HepG2 (cell line): ENCODE data around the gene MAP3K14. TPM values are rescaled to one million over a fixed set of nuclear protein-coding genes. Genes with fewer than 3 reads are reported as not detected.
A peak's percentile ranks its signal among the peaks of the same experiment; 100 is the strongest.

Source experiments
- ATF7-NPFF ChIP-seq: sonication (generic); formaldehyde crosslinking; IDR thresholded peaks from 2 replicates; pipeline ENCODE4 v1.8.1; 2023; ENCODE audit warnings: mild to moderate bottlenecking, low read depth, missing genetic modification reagents, moderate library complexity
- CTCF ChIP-seq: sonication (generic); formaldehyde crosslinking; IDR thresholded peaks from 2 replicates; pipeline ENCODE4 v1.5.0; 2020; ENCODE audit warnings: mild to moderate bottlenecking, missing genetic modification reagents, moderate library complexity
- ELF3 ChIP-seq: IDR thresholded peaks from 2 replicates; pipeline ENCODE4 v1.6.1; 2016; ENCODE audit warnings: missing genetic modification reagents, missing compliant biosample characterization
- HNF4G ChIP-seq, 2 experiments: sonication (generic) in 1 of 2; formaldehyde crosslinking in 1 of 2; IDR thresholded peaks; 2 replicates each; pipeline versions ENCODE4 v1.4.0 to v1.6.1; 2011 to 2020; ENCODE audit warnings: borderline replicate concordance in 2 of 2, low read depth in 2 of 2, mild to moderate bottlenecking in 2 of 2, low read length in 1 of 2, missing genetic modification reagents in 1 of 2, moderate library complexity in 1 of 2
- HNRNPUL1 ChIP-seq: fragments of 200-400 bp; formaldehyde crosslinking; IDR thresholded peaks from 2 replicates; pipeline ENCODE4 v1.6.1; 2017; ENCODE audit warnings: low read depth, mild to moderate bottlenecking, low read length, moderate library complexity
- RFX3 ChIP-seq: IDR thresholded peaks from 2 replicates; pipeline ENCODE4 v1.6.1; 2016; ENCODE audit warnings: missing biosample characterization, missing genetic modification reagents
- RXRB ChIP-seq: IDR thresholded peaks from 2 replicates; pipeline ENCODE4 v1.6.1; 2016; ENCODE audit warnings: borderline replicate concordance, missing genetic modification reagents, missing compliant biosample characterization
- SAFB2 ChIP-seq: sonication (generic); formaldehyde crosslinking; IDR thresholded peaks from 2 replicates; pipeline ENCODE4 v1.5.1; 2020; ENCODE audit warnings: missing genetic modification reagents, low read depth, mild to moderate bottlenecking, borderline replicate concordance
- TBX3 ChIP-seq: fragments of 450-650 bp; IDR thresholded peaks from 2 replicates; pipeline ENCODE4 v1.6.1; 2017; ENCODE audit warnings: antibody characterized with exemption, mild to moderate bottlenecking, inconsistent platforms, borderline replicate concordance
- TRIM24 ChIP-seq: sonication (generic); formaldehyde crosslinking; IDR thresholded peaks from 2 replicates; pipeline ENCODE4 v1.8.0; 2022; ENCODE audit warnings: mild to moderate bottlenecking, missing genetic modification reagents
- YEATS4 ChIP-seq: sonication (generic); formaldehyde crosslinking; IDR thresholded peaks from 2 replicates; pipeline ENCODE4 v1.4.0; 2020; ENCODE audit warnings: missing genetic modification reagents, borderline replicate concordance
- ZBTB20 ChIP-seq: sonication (generic); formaldehyde crosslinking; IDR thresholded peaks from 2 replicates; pipeline ENCODE4 v1.8.1; 2023; ENCODE audit warnings: missing genetic modification reagents, low read depth, mild to moderate bottlenecking, borderline replicate concordance
- ZFYVE20 ChIP-seq: sonication (generic); formaldehyde crosslinking; IDR thresholded peaks from 2 replicates; pipeline ENCODE4 v1.8.0; 2023; ENCODE audit warnings: low read depth, mild to moderate bottlenecking, moderate library complexity, missing genetic modification reagents, borderline replicate concordance
- ZNF350 ChIP-seq: sonication (generic); formaldehyde crosslinking; IDR thresholded peaks from 2 replicates; pipeline ENCODE4 v1.4.0; 2020; ENCODE audit warnings: mild to moderate bottlenecking, low read depth, missing genetic modification reagents, borderline replicate concordance
- ZNF780A ChIP-seq: sonication (generic); formaldehyde crosslinking; IDR thresholded peaks from 2 replicates; pipeline ENCODE4 v1.8.0; 2022; ENCODE audit warnings: mild to moderate bottlenecking, missing genetic modification reagents, moderate library complexity
- ZNF790 ChIP-seq: sonication (generic); formaldehyde crosslinking; IDR thresholded peaks from 2 replicates; pipeline ENCODE4 v1.8.0; 2022; ENCODE audit warnings: missing genetic modification reagents, mild to moderate bottlenecking, borderline replicate concordance
- ZNF83 ChIP-seq: sonication (generic); formaldehyde crosslinking; IDR thresholded peaks from 2 replicates; pipeline ENCODE4 v1.4.0; 2020; ENCODE audit warnings: missing genetic modification reagents, mild to moderate bottlenecking, borderline replicate concordance
- ZZZ3 ChIP-seq: sonication (generic); formaldehyde crosslinking; IDR thresholded peaks from 2 replicates; pipeline ENCODE4 v1.4.0; 2020; ENCODE audit warnings: missing genetic modification reagents, mild to moderate bottlenecking, borderline replicate concordance
- polyA plus RNA-seq, 8 experiments: library from polyadenylated mRNA; depleted of rRNA in 3 of 8; stranded (reverse) in 7 of 8; unstranded in 1 of 8; fragments of >200 nt; fragmentation: Illumina TruSeq in 4 of 8; extraction: Trizol in 4 of 8; gene quantifications; 2 replicates each; pipeline versions ENCODE4 v1.2.1 to v1.2.3, GENCODE V29; 2011 to 2016; ENCODE audit warnings: low read depth in 4 of 8, missing spikeins in 1 of 8, mixed read lengths in 1 of 8; ENCODE audit not compliant: insufficient read depth in 1 of 8
- total RNA-seq, 5 experiments: library from RNA; depleted of rRNA; stranded (reverse); fragments of >200 nt; fragmentation: Illumina TruSeq; extraction: Trizol; gene quantifications; 2 replicates each; pipeline ENCODE4 v1.2.3, GENCODE V29; 2016; ENCODE audit warnings: low read depth in 1 of 5
- TF ChIP-seq, protein P1 (sequence below): sonication (generic); formaldehyde crosslinking; IDR thresholded peaks from 2 replicates; pipeline ENCODE4 v1.5.0; 2020; ENCODE audit warnings: missing genetic modification reagents
- TF ChIP-seq, protein P2 (sequence below): conservative IDR thresholded peaks from 2 replicates; pipeline ENCODE4 v1.6.1; 2018; ENCODE audit warnings: missing genetic modification reagents
- TF ChIP-seq, protein P3 (sequence below): sonication (generic); formaldehyde crosslinking; IDR thresholded peaks from 2 replicates; pipeline ENCODE4 v1.4.0; 2020; ENCODE audit warnings: mild to moderate bottlenecking, low read depth, missing genetic modification reagents

MAP3K14 gene
- total and polyA plus RNA-seq, 2 of the 13 experiments (the other 11 are each of a cell fraction or from before 2014, with no cell fraction given): 2.6 TPM

- TF ChIP-seq ZNF350 (peak; percentile 64; the same call in 1 of the 2 replicates), TBX3 (peak; percentile 78), RFX3 (CRISPR knock-in tag) (no peak), CTCF (CRISPR knock-in tag) (peak; percentile 22; the same call in 1 of the 2 replicates), ZFYVE20 (CRISPR knock-in tag) (no peak), TRIM24 (no peak), ZNF83 (no peak), HNF4G (IDR thresholded peaks at IDR 0.05; ENCODE audit: borderline replicate concordance, low read depth, low read length) (peak; percentile 89), HNF4G (CRISPR knock-in tag; IDR thresholded peaks at IDR 0.05; ENCODE audit: borderline replicate concordance, low read depth) (peak; percentile 82), SAFB2 (CRISPR knock-in tag) (no peak), RXRB (CRISPR knock-in tag) (peak; percentile 94), ZZZ3 (CRISPR knock-in tag) (no peak), ZNF780A (CRISPR knock-in tag) (no peak), HNRNPUL1 (no peak), ZBTB20 (CRISPR knock-in tag) (peak; percentile 64; the same call in 1 of the 2 replicates), ZNF790 (no peak), ELF3 (CRISPR knock-in tag) (peak; percentile 75), YEATS4 (CRISPR knock-in tag) (peak; percentile 67; the same call in 1 of the 2 replicates), ATF7-NPFF (CRISPR knock-in tag) (peak; percentile 40; the same call in 1 of the 2 replicates)
- TF ChIP-seq, protein P1, sequence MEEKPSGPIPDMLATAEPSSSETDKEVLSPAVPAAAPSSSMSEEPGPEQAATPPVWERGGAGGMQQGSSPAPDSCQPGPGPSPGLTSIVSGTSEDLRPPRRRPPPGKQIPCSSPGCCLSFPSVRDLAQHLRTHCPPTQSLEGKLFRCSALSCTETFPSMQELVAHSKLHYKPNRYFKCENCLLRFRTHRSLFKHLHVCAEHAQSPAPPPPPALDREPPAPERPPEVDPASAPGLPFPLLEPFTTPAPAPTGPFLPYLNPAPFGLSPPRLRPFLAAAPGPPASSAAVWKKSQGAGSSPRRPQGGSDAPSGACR: no peak; the same call in 1 of the 2 replicates
- TF ChIP-seq, protein P2, sequence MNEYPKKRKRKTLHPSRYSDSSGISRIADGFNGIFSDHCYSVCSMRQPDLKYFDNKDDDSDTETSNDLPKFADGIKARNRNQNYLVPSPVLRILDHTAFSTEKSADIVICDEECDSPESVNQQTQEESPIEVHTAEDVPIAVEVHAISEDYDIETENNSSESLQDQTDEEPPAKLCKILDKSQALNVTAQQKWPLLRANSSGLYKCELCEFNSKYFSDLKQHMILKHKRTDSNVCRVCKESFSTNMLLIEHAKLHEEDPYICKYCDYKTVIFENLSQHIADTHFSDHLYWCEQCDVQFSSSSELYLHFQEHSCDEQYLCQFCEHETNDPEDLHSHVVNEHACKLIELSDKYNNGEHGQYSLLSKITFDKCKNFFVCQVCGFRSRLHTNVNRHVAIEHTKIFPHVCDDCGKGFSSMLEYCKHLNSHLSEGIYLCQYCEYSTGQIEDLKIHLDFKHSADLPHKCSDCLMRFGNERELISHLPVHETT (CRISPR knock-in tag): 0 out of 2 replicates have a peak, but pooled peaks have one; percentile 24
- TF ChIP-seq, protein P3, sequence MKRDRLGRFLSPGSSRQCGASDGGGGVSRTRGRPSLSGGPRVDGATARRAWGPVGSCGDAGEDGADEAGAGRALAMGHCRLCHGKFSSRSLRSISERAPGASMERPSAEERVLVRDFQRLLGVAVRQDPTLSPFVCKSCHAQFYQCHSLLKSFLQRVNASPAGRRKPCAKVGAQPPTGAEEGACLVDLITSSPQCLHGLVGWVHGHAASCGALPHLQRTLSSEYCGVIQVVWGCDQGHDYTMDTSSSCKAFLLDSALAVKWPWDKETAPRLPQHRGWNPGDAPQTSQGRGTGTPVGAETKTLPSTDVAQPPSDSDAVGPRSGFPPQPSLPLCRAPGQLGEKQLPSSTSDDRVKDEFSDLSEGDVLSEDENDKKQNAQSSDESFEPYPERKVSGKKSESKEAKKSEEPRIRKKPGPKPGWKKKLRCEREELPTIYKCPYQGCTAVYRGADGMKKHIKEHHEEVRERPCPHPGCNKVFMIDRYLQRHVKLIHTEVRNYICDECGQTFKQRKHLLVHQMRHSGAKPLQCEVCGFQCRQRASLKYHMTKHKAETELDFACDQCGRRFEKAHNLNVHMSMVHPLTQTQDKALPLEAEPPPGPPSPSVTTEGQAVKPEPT (CRISPR knock-in tag): no peak
Measured at GRCh38 chr17:45311760-45312476, 4.9 kb downstream of the MAP3K14 start (continued).
